Adrenal gland (tissue), 12 donors: ENCODE data around the gene AGTPBP1. TPM values are rescaled to one million over a fixed set of nuclear protein-coding genes. Genes with fewer than 3 reads are reported as not detected.
"Not testable (repeated sequence)": the region's sequence is repeated elsewhere in the genome, so short reads cannot be mapped to it uniquely, and the experiment has no call there.

Source experiments
- DNase-seq, 7 donors: peaks; one replicate each; pipeline ENCODE4 v3.0.0-alpha.2; 2019 to 2020
- H3K27ac ChIP-seq, 5 donors: fragments of 200-600 bp; sonication (generic) in 4 of 5; 1 replicate in 3 of 5; 2 replicates in 2 of 5; pipeline versions ENCODE4 v1.5.1 to v1.8.0; 2016 to 2020; ENCODE audit warnings: mild to moderate bottlenecking in 1 of 5
- H3K27me3 ChIP-seq: fragments of 200-600 bp; 2 replicates; pipeline ENCODE4 v1.8.0; 2021
- H3K36me3 ChIP-seq, 2 donors: fragments of 200-600 bp; replicated peaks in 1 of 2; 1 replicate in 1 of 2; 2 replicates in 1 of 2; pipeline versions ENCODE4 v1.5.1 to v1.8.0; 2018 to 2022
- H3K4me1 ChIP-seq, 2 donors: fragments of 200-600 bp; replicated peaks in 1 of 2; 1 replicate in 1 of 2; 2 replicates in 1 of 2; pipeline versions ENCODE4 v1.5.1 to v1.8.0; 2018 to 2021
- H3K4me3 ChIP-seq, 4 donors: fragments of 200-600 bp; sonication (generic) in 3 of 4; one replicate each; pipeline ENCODE4 v1.5.1; 2016 to 2018
- H3K9me3 ChIP-seq, 3 donors: fragments of 200-600 bp; sonication (generic) in 1 of 3; replicated peaks in 1 of 3; 1 replicate in 2 of 3; 2 replicates in 1 of 3; pipeline versions ENCODE4 v1.5.1 to v1.8.0; 2016 to 2021
- POLR2A ChIP-seq, 2 donors: fragments of 450-650 bp; IDR thresholded peaks; one replicate each; pipeline ENCODE4 v1.6.1; 2017; ENCODE audit warnings: antibody characterized with exemption in 2 of 2, mild to moderate bottlenecking in 2 of 2, moderate library complexity in 1 of 2
- WGBS, 4 donors: extraction: QIAGEN DNeasy Blood & Tissue Kit in 2 of 4; methylation state at CpG; one replicate each; pipeline versions ENCODE4 v1.1.5 to v1.1.7; 2013 to 2017; 5-methylcytosine and 5-hydroxymethylcytosine counted together
- intact Hi-C, 2 donors: fragments of 100-400 bp; cut with DNase I; formaldehyde crosslinking; loops; one replicate each; pipeline versions ENCODE4 v1.14.1 to v1.15.0; 2022 to 2023
- polyA plus RNA-seq, 3 donors: library from polyadenylated mRNA; stranded (reverse); fragments of 200-250 nt in 2 of 3; fragments of 350-450 nt in 1 of 3; fragmentation: Illumina TruSeq in 1 of 3; extraction: RNeasy Lipid Tissue Mini Kit (QIAGEN cat#74804) in 1 of 3; gene quantifications; one replicate each; pipeline ENCODE4 v1.2.3, GENCODE V29; 2013 to 2014
- total RNA-seq, 9 donors: library from RNA; depleted of rRNA in 4 of 9; stranded (reverse); fragments of >200 nt in 4 of 9; fragments of 120-200 nt in 1 of 9; fragmentation: NEBNext Ultra II Directional in 1 of 9; extraction: Animal tissue kit (Norgen Biotek cat#: 25700) in 1 of 9; gene quantifications; one replicate each; pipeline versions ENCODE4 v1.1.0 to v1.2.4, GENCODE V29; 2013 to 2023
- TF ChIP-seq, protein P1 (sequence below), 6 experiments: fragments of 450-650 bp in 4 of 6; fragments of 200-600 bp in 2 of 6; sonication (generic) in 1 of 6; IDR thresholded peaks; 1 replicate in 5 of 6; 2 replicates in 1 of 6; pipeline versions ENCODE4 v1.5.1 to v1.8.0; 2016 to 2021; ENCODE audit warnings: antibody characterized with exemption in 6 of 6, mild to moderate bottlenecking in 2 of 6, moderate library complexity in 1 of 6
- donor health status: healthy with polysubstance abuse.
- donor health status: Bipolar disorder and iron deficiency.
- donor health status: DM: yes; HTN: yes; CAD: no.
- donor health status: DM: no; HTN: no; CAD: no.
- donor health status: DM: no; HTN: no; CAD: no.
- donor health status: DM: yes; HTN: yes; CAD: no.

Gene AGTPBP1
- total and polyA plus RNA-seq, 12 donors = 4.2 to 27.5 (median 11.6) TPM

DNA sequence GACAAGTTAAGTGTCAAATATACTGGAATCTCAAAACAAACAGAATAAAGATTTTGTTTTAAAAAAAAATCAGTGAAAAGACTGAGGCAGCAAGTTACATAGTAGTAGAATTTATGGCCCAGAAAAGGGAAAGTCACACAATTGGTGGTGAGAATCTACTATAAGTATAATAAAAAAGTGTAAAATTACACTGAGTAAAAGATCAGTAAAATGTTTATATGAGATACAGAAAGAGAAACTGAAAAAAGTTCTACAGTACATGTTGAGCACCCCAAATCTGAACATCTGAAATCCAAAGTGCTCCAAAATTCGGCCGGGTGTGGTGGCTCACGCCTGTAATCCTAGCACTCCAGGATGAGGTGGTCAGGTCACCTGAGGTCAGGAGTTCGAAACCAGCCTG is 15.0 kb downstream of the AGTPBP1 start:
- intact Hi-C loops = no loop called here
- no peak for DNase-seq
- peaks cover 0 to 12% of the 10 kb centered on the region in 2 donors for H3K4me1 ChIP-seq
- no peak overlapping the region for H3K27ac ChIP-seq
- no peak for TF ChIP-seq POLR2A (IDR thresholded peaks at IDR 0.05)
- TF ChIP-seq, protein P1, sequence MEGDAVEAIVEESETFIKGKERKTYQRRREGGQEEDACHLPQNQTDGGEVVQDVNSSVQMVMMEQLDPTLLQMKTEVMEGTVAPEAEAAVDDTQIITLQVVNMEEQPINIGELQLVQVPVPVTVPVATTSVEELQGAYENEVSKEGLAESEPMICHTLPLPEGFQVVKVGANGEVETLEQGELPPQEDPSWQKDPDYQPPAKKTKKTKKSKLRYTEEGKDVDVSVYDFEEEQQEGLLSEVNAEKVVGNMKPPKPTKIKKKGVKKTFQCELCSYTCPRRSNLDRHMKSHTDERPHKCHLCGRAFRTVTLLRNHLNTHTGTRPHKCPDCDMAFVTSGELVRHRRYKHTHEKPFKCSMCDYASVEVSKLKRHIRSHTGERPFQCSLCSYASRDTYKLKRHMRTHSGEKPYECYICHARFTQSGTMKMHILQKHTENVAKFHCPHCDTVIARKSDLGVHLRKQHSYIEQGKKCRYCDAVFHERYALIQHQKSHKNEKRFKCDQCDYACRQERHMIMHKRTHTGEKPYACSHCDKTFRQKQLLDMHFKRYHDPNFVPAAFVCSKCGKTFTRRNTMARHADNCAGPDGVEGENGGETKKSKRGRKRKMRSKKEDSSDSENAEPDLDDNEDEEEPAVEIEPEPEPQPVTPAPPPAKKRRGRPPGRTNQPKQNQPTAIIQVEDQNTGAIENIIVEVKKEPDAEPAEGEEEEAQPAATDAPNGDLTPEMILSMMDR (IDR thresholded peaks at IDR 0.05) = no peak
- no peaks in the 10 kb centered on the region for H3K36me3 ChIP-seq
- H3K4me3 ChIP-seq = no peak overlapping the region
- WGBS, 4 donors = 89 to 98% (median 94%) methylated on average over 3 to 4 of the region's 4 CpGs
- no peaks in the 10 kb centered on the region for H3K9me3 ChIP-seq
- H3K27me3 ChIP-seq = no peaks in the 10 kb centered on the region

DNA sequence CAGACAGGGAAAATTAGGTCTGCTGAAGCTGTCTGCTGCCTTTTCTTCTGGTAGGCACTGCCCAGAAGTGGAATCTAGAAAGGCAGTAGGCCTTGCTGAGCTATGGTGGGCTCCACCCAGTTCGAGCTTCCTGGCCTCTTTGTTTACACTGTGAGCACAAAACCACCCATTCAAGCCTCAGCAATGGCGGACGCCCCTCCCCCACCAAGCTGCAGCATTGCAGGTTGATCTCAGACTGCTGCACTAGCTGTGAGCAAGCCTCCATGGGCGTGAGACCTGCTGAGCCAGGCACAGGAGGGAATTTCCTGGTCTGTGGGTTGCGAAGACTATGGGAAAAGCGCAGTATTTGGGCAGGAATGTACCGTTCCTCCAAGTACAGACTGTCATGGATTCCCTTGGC is 18.5 kb downstream of the AGTPBP1 start:
- no peak for DNase-seq
- TF ChIP-seq, protein P1 (IDR thresholded peaks at IDR 0.05) = no peak
- no peak for TF ChIP-seq POLR2A (IDR thresholded peaks at IDR 0.05)
- WGBS, 4 donors = 84 to 94% (median 88%) methylated on average over 5 to 7 of the region's 7 CpGs
- H3K36me3 ChIP-seq = no peaks in the 10 kb centered on the region
- no peak overlapping the region for H3K4me3 ChIP-seq
- no peaks in the 10 kb centered on the region for H3K27me3 ChIP-seq
- intact Hi-C loops = no loop called here
- no peaks in the 10 kb centered on the region for H3K9me3 ChIP-seq
- H3K4me1 ChIP-seq = no peaks in the 10 kb centered on the region
- no peak overlapping the region for H3K27ac ChIP-seq

GRCh38 chr9:85719411-85719810 is 22.3 kb downstream of the AGTPBP1 start:
- H3K36me3 ChIP-seq, DNase-seq, H3K9me3 ChIP-seq, H3K4me1 ChIP-seq, H3K27me3 ChIP-seq, H3K4me3 ChIP-seq, intact Hi-C loops, H3K27ac ChIP-seq: not testable (repeated sequence)

DNA sequence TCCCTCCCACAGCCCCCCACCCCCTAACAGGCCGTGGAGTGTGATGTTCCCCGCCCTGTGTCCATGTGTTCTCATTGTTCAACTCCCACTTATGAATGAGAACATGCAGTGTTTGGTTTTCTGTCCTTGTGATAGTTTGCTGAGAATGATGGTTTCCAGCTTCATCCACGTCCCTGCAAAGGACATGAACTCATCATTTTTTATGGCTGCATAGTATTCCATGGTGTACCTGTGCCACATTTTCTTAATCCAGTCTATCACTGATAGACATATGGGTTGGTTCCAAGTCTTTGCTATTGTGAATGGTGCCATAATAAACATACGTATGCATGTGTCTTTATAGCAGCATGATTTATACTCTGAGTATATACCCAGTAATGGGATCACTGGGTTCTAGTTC is 23.9 kb downstream of the AGTPBP1 start:
- H3K27ac ChIP-seq, H3K9me3 ChIP-seq, H3K4me3 ChIP-seq, H3K36me3 ChIP-seq, H3K4me1 ChIP-seq, H3K27me3 ChIP-seq, intact Hi-C loops, DNase-seq: not testable (repeated sequence)
- 92 to 94% (median 94%) methylated on average over 4 of the region's 4 CpGs for WGBS, 4 donors

- H3K9me3 ChIP-seq = no peaks in the 10 kb centered on the region
- H3K4me3 ChIP-seq = no peak overlapping the region
- H3K27me3 ChIP-seq = no peaks in the 10 kb centered on the region
- no peak overlapping the region for H3K27ac ChIP-seq
- DNase-seq = no peak
- no peaks in the 10 kb centered on the region for H3K4me1 ChIP-seq
- intact Hi-C loops = no loop called here
- no peaks in the 10 kb centered on the region for H3K36me3 ChIP-seq
- WGBS, 4 donors = 91 to 96% (median 95%) methylated on average over 6 of the region's 6 CpGs
- TF ChIP-seq POLR2A (IDR thresholded peaks at IDR 0.05) = no peak
- TF ChIP-seq, protein P1 (IDR thresholded peaks at IDR 0.05) = no peak
Measured at GRCh38 chr9:85717220-85717619, 24.5 kb downstream of the AGTPBP1 start.
